Measurements from ENCODE around the gene IL1RAPL1.

GRCh38 chrX:29880977-29881376 lies 1293.7 kb downstream of the IL1RAPL1 start:
- TF ChIP-seq POLR2A (IDR thresholded peaks at IDR 0.05) (no peak), CTCF (IDR thresholded peaks at IDR 0.05) (no peak)

Measured in tibial nerve (tissue), 3 donors.